Large intestine (tissue), 3 donors: Measurements from ENCODE around the gene MYOF. TPM values are rescaled to one million over a fixed set of nuclear protein-coding genes. Genes with fewer than 3 reads are reported as not detected.

ENCODE experiments used
- DNase-seq, 2 donors: peaks; one replicate each; pipeline versions ENCODE4 v3.0.0 to v3.0.0-alpha.2; 2013
- H3K27ac ChIP-seq: one replicate; pipeline ENCODE4 v1.5.1; 2013; ENCODE audit warnings: low read length
- H3K27me3 ChIP-seq: 2 replicates; pipeline ENCODE4 v1.6.1; 2013; ENCODE audit warnings: low read length; ENCODE audit not compliant: control insufficient read depth, insufficient read depth
- H3K36me3 ChIP-seq: 2 replicates; pipeline ENCODE4 v1.6.1; 2013; ENCODE audit warnings: low read length; ENCODE audit not compliant: control insufficient read depth, insufficient read depth
- H3K4me1 ChIP-seq: one replicate; pipeline ENCODE4 v1.6.1; 2013; ENCODE audit warnings: low read length; ENCODE audit not compliant: control insufficient read depth, insufficient read depth
- H3K4me3 ChIP-seq: one replicate; pipeline ENCODE4 v1.5.1; 2013; ENCODE audit warnings: low read length
- H3K9me3 ChIP-seq: one replicate; pipeline ENCODE4 v1.6.1; 2013; ENCODE audit warnings: mild to moderate bottlenecking, low read depth, low read length, moderate library complexity; ENCODE audit not compliant: control insufficient read depth
- WGBS: methylation state at CpG from one replicate; pipeline ENCODE4 v1.1.5; 2013; ENCODE audit warnings: low lambda C conversion rate; ENCODE audit not compliant: insufficient coverage; 5-methylcytosine and 5-hydroxymethylcytosine counted together
- polyA plus RNA-seq: library from polyadenylated mRNA; unstranded; fragments of 120-200 nt; gene quantifications from one replicate; pipeline ENCODE4 v1.2.1, GENCODE V29; 2013

Gene MYOF
- polyA plus RNA-seq, 1 donor = 31.6 TPM

DNA sequence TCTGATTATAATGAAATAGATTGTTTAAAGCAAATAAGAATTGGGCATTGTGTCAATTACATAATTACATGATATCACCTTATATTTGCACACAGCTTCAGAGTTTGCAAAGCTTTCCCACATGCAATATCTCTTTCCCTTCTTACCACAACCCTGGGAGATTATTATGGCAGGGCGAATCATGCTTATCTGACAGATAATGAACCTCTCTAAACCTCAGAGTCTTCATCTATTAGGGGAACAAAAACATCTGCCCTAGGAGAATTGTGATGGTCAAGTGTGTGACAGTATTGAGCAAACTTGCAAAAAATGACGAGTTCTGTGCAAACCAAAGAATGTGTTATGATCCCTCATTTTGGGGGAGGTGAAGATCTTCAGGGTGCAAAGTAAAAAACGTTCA, 90.0 kb downstream of the MYOF start:
- H3K4me3 ChIP-seq = no peak overlapping the region
- H3K4me1 ChIP-seq = no peaks in the 10 kb centered on the region
- no peak for DNase-seq
- 70% methylated on average over 2 of the region's 3 CpGs for WGBS
- no peaks in the 10 kb centered on the region for H3K27me3 ChIP-seq
- H3K27ac ChIP-seq = no peak overlapping the region
- no peaks in the 10 kb centered on the region for H3K9me3 ChIP-seq
- peaks cover 9% of the 10 kb centered on the region for H3K36me3 ChIP-seq

- DNase-seq = no peak
- H3K36me3 ChIP-seq = peaks cover 10% of the 10 kb centered on the region
- H3K9me3 ChIP-seq = no peaks in the 10 kb centered on the region
- no peaks in the 10 kb centered on the region for H3K4me1 ChIP-seq
- H3K4me3 ChIP-seq = no peak overlapping the region
- no peak overlapping the region for H3K27ac ChIP-seq
- no peaks in the 10 kb centered on the region for H3K27me3 ChIP-seq
- WGBS = 100% methylated on average over 3 of the region's 3 CpGs
Measured at GRCh38 chr10:93390306-93391090, 91.6 kb downstream of the MYOF start.

GRCh38 chr10:93386631-93387369, 95.3 kb downstream of the MYOF start:
- Histone ChIP-seq H3K27me3 (no peaks in the 10 kb centered on the region), H3K9me3 (no peaks in the 10 kb centered on the region), H3K4me3 (no peak overlapping the region), H3K4me1 (no peaks in the 10 kb centered on the region), H3K27ac (peak overlapping the region; percentile 16), H3K36me3 (peaks cover 15% of the 10 kb centered on the region)
- peak; percentile 27 to 52 for DNase-seq
- WGBS = 80% methylated on average over 1 of the region's 14 CpGs

DNA sequence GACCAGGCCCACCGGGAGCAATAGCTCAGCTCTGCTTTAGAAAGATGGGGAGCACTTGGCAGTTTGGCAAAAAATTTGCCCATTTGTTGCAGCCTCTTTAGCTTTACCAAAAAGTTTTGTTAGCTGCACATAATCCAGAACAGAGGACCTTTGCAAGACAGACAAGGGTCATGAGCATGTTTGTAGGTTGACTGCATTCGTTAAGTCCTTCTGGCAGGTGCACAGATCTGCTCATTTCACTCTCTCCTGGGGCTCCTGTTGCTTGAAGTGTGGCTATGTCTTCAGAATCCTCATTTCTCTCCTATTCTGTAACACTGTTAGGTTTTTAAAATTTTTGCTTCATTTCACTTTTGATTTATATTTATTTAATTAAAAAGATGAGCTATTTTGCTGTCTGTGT, 96.8 kb downstream of the MYOF start:
- H3K36me3 ChIP-seq = peaks cover 22% of the 10 kb centered on the region
- H3K4me3 ChIP-seq = no peak overlapping the region
- no peak for DNase-seq
- no peaks in the 10 kb centered on the region for H3K9me3 ChIP-seq
- no CpG with 5 or more reads among the region's 2 CpGs for WGBS
- H3K27me3 ChIP-seq = no peaks in the 10 kb centered on the region
- H3K27ac ChIP-seq = no peak overlapping the region
- H3K4me1 ChIP-seq = no peaks in the 10 kb centered on the region

GRCh38 chr10:93384006-93384405, 98.1 kb downstream of the MYOF start:
- no peak overlapping the region for H3K4me3 ChIP-seq
- no peaks in the 10 kb centered on the region for H3K9me3 ChIP-seq
- H3K36me3 ChIP-seq = peaks cover 32% of the 10 kb centered on the region
- H3K4me1 ChIP-seq = no peaks in the 10 kb centered on the region
- 100% methylated on average over 1 of the region's 7 CpGs for WGBS
- no peaks in the 10 kb centered on the region for H3K27me3 ChIP-seq
- no peak overlapping the region for H3K27ac ChIP-seq
- no peak for DNase-seq

- Histone ChIP-seq H3K27me3 (no peaks in the 10 kb centered on the region), H3K4me3 (no peak overlapping the region), H3K27ac (no peak overlapping the region), H3K4me1 (no peaks in the 10 kb centered on the region), H3K9me3 (no peaks in the 10 kb centered on the region), H3K36me3 (peaks cover 31% of the 10 kb centered on the region)
- 75% methylated on average over 1 of the region's 6 CpGs for WGBS
- DNase-seq = no peak
Measured at GRCh38 chr10:93383562-93383981, 98.6 kb downstream of the MYOF start.

GRCh38 chr10:93379731-93380575, 102.2 kb downstream of the MYOF start:
- Histone ChIP-seq H3K27ac (no peak overlapping the region), H3K36me3 (peaks cover 22% of the 10 kb centered on the region), H3K9me3 (no peaks in the 10 kb centered on the region), H3K4me1 (no peaks in the 10 kb centered on the region), H3K4me3 (no peak overlapping the region), H3K27me3 (no peaks in the 10 kb centered on the region)
- no peak for DNase-seq
- 89% methylated on average over 1 of the region's 5 CpGs for whole genome bisulfite sequencing

DNA sequence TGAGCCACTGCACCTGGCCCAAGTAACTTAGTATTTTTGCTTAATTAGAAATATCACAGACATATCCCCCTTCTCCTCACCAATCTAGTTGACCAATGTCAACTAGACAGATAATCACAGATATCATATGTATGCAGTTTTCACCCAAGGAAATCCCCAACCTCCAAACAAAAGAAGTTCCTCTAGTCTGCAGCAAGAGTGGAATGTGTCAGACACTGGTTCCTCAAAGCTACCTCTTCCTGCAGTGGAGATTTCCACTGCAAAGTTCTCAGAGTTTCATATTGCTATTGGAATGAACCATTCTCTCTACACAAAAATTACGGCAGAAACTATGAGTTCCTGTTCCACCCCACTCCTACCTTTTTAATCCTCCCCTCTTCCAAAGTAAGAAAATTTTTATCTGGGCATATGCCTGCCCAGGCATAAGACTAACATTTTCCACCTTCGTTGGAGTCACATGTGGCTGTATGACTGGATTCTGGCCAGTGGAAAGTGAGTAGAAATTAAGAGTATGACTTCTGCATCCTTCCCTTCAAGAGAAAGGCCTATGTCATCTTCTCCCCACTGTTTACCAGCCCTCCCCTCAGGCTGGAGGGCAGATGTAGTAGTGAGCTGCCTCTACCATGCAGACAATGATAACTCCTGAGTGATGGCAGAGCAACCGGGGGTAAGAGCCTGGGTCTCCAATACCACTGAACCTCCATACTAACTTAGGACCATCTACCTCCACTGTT, 103.0 kb downstream of the MYOF start:
- no peak for DNase-seq
- Histone ChIP-seq H3K9me3 (no peaks in the 10 kb centered on the region), H3K27ac (no peak overlapping the region), H3K4me1 (no peaks in the 10 kb centered on the region), H3K36me3 (peaks cover 24% of the 10 kb centered on the region), H3K27me3 (no peaks in the 10 kb centered on the region), H3K4me3 (no peak overlapping the region)
- WGBS = 80% methylated on average over 1 of the region's 3 CpGs

DNA sequence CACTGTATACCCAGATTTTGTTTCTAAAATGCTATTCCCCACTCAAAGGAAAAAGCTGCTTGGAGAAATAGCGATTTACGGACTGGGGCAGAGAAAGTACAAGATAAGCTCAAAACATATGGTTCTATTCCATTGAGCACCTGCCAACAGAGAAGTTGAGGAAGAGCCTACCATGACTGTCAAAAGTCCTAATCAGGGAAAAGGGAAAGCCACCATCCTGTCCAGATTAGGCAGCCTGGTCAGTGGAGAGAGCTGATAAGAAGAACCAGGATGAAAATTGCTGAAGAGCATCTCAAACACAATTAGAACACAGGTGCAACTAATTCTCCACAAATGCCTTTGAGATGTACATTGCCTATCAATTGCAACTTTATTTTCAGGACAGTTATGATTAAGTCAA, 104.1 kb downstream of the MYOF start:
- DNase-seq = no peak
- no peak overlapping the region for H3K27ac ChIP-seq
- H3K4me1 ChIP-seq = no peaks in the 10 kb centered on the region
- no peaks in the 10 kb centered on the region for H3K27me3 ChIP-seq
- WGBS = no CpG with 5 or more reads among the region's 2 CpGs
- no peak overlapping the region for H3K4me3 ChIP-seq
- H3K36me3 ChIP-seq = peaks cover 25% of the 10 kb centered on the region
- H3K9me3 ChIP-seq = no peaks in the 10 kb centered on the region
